Peyer's patch (tissue), 4 donors: Measurements from ENCODE around the gene EPC2.

Experiments
- POLR2A ChIP-seq, 2 donors: fragments of 450-650 bp; IDR thresholded peaks; one replicate each; pipeline ENCODE4 v1.5.1; 2017; ENCODE audit warnings: antibody characterized with exemption in 2 of 2, mild to moderate bottlenecking in 2 of 2, moderate library complexity in 2 of 2
- TF ChIP-seq, protein P1 (sequence below), 6 experiments: fragments of 450-650 bp in 4 of 6; fragments of 200-600 bp in 2 of 6; sonication (generic) in 1 of 6; IDR thresholded peaks; one replicate each; pipeline ENCODE4 v1.5.1; 2017 to 2019; ENCODE audit warnings: antibody characterized with exemption in 6 of 6, mild to moderate bottlenecking in 3 of 6, moderate library complexity in 1 of 6

DNA sequence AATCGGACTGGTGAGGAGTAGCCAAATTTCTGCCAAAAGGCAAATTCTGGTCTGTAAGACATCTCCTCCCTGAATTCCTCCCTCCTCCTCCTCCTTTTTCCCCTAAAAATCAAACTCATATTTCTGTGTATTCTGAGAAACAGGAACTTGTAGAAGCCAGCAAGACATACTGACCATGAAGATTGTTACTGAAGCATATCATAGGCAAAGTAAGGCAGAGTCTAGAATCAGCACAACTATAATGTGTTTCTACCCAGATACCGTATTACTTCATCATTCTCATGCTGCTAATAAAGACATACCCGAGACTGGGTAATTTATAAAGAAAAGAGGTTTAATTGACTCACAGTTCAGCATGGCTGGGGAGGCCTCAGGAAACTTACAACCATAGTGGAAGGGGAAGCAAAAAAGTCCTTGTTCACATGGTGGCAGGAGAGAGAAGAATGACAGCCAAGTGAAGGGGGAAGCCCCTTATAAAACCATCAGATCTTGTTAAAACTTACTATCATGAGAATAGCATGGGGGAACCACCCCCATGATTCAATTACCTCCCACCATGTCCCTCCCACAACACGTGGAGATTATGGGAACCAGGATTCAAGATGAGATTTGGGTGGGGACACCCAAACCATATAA, 24.9 kb upstream of the EPC2 start:
- TF ChIP-seq, protein P1, sequence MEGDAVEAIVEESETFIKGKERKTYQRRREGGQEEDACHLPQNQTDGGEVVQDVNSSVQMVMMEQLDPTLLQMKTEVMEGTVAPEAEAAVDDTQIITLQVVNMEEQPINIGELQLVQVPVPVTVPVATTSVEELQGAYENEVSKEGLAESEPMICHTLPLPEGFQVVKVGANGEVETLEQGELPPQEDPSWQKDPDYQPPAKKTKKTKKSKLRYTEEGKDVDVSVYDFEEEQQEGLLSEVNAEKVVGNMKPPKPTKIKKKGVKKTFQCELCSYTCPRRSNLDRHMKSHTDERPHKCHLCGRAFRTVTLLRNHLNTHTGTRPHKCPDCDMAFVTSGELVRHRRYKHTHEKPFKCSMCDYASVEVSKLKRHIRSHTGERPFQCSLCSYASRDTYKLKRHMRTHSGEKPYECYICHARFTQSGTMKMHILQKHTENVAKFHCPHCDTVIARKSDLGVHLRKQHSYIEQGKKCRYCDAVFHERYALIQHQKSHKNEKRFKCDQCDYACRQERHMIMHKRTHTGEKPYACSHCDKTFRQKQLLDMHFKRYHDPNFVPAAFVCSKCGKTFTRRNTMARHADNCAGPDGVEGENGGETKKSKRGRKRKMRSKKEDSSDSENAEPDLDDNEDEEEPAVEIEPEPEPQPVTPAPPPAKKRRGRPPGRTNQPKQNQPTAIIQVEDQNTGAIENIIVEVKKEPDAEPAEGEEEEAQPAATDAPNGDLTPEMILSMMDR (IDR thresholded peaks at IDR 0.05): no peak
- no peak for TF ChIP-seq POLR2A (IDR thresholded peaks at IDR 0.05)
